ENCODE data around the gene VSIG10.

GRCh38 chr12:118036672-118037411, 67.0 kb downstream of the VSIG10 start:
- no peak for TF ChIP-seq CTCF (IDR thresholded peaks at IDR 0.05)
- no peak for TF ChIP-seq POLR2A (IDR thresholded peaks at IDR 0.05)

Data from right lobe of liver (tissue), 4 donors.